Omental fat pad (tissue), 4 donors: ENCODE measurements around the gene ESD. TPM values are rescaled to one million over a fixed set of nuclear protein-coding genes. Genes with fewer than 3 reads are reported as not detected.
"Not testable (repeated sequence)": the region's sequence is repeated elsewhere in the genome, so short reads cannot be mapped to it uniquely, and the experiment has no call there.

Experiments
- ATAC-seq: fragments of 150-250 bp; one replicate; pipeline ENCODE4 v1.9.1; 2016; ENCODE audit warnings: mild to moderate bottlenecking, moderate library complexity; ENCODE audit not compliant: low FRiP score
- DNase-seq: peaks from one replicate; pipeline ENCODE4 v3.0.0-alpha.2; 2019; ENCODE audit warnings: low spot score
- CTCF ChIP-seq, 3 donors: fragments of 450-650 bp; IDR thresholded peaks; one replicate each; pipeline ENCODE4 v1.5.1; 2016 to 2017; ENCODE audit warnings: antibody characterized with exemption in 3 of 3, mild to moderate bottlenecking in 3 of 3, moderate library complexity in 2 of 3
- total RNA-seq, 4 donors: library from RNA; depleted of rRNA; stranded (reverse); fragments of >200 nt; gene quantifications; one replicate each; pipeline ENCODE4 v1.1.0, GENCODE V29; 2016

The ESD gene
- total RNA-seq, 4 donors from 2014 or later: 62.6 to 120 (median 102) TPM

DNA sequence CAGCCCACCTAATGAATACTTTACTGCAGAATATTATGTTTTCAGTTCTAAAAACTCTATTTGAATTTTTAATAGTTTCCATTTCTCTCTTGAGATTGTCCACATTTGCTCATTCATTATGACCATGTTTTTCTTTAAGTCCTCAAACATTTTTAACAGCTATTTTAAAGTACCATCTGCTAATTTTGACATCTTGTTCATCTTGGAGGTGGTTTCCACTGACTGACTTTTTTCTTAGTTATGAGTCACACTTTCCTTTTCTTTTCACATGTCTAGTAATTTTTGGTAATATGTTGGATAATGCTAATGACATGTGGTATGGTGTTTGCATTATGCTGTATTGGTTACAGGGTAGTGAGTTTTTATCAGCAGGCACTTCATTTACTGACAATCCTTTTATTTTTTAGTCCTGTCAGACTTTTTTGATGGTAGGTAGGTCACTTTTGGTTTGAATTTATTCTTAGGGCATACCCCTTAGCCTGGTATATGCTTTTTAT, 15.4 kb upstream of the ESD start:
- no peak for DNase-seq
- ATAC-seq: no peak
- TF ChIP-seq CTCF (IDR thresholded peaks at IDR 0.05): no peak

DNA sequence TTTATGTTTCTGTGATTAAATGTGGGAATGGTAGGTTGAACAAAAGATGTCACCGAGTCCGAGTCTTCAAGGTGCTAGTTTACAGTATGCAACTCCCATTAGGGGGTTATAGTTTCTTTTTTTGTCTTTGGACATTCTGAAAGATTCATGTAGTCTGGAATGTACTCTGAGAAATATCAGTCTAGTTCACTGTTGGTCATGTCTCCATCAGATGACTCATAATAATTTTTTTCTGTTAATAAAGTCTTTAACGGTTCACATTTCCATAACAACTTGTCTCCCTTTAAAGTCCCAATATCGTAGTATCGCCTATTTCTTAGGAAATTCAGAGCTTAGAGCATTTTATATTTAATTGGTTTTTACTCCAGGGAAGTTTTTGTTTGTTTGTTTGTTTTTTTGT, 13.5 kb upstream of the ESD start:
- no peak for TF ChIP-seq CTCF (IDR thresholded peaks at IDR 0.05)
- ATAC-seq: no peak
- no peak for DNase-seq

GRCh38 chr13:46804921-46805320, 8.0 kb upstream of the ESD start:
- ATAC-seq, DNase-seq: not testable (repeated sequence)

DNA sequence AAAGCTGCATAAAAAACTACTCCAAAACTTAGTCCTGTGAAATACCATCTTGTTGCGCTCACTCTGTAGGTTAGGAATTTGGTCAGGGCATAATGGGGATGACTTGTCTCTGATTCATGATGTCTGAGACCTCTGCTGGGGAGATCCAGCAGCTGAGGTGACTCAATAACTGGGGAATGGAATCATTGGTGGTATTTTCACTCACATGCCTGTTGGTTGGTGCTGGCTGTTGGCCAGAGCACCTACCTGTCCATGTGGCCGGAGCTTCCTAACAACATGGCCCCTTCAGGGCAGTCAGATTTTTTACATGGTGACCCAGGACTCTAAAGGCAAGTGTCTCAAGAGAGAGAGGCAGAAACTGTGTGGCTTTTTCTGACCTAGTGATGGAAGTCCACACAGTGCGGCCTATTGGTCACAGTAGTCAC, 7.4 kb upstream of the ESD start:
- no peak for TF ChIP-seq CTCF (IDR thresholded peaks at IDR 0.05)
- ATAC-seq: no peak
- DNase-seq: no peak

DNA sequence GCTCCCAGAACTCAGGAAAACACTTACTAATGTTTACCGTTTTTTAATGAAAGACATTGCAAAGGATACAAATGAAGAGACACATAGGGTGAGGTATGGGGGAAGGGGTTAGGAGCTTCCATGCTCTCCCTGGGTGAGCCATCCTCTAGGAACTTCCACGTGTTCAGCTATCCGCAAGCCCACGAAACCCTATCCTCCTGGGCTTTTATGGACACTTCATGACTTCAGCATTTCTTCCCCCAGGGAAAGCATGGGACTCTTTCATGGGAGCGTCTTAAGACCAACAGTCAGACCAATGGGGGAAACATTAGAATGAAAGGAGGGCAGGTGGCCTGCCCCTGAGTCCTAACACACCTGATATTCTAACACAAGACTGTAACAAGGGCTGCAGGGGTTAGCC, 6.6 kb upstream of the ESD start:
- TF ChIP-seq CTCF (IDR thresholded peaks at IDR 0.05): no peak
- DNase-seq: no peak
- no peak for ATAC-seq

DNA sequence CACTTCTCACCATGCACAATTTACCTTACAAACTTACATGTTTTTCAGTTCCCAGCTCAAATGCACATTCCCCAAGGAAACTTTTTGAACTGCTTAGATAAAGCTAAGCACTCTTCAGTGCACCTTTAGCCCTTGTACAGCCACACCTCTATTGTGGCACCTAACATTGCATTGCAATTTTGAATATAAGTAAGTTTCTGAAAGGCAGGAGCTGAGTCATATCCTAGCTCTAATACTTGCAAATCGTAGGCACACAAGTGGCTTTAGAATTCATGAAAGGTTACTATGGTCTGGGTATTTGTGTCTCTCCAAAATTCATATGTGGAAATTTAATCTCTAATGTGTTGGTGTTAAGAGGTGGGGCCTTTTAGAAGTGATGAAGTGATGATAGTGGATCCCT, 4.9 kb upstream of the ESD start:
- DNase-seq (no peak), ATAC-seq (no peak)
- no peak for TF ChIP-seq CTCF (IDR thresholded peaks at IDR 0.05)

GRCh38 chr13:46799139-46799538, 2.2 kb upstream of the ESD start:
- TF ChIP-seq CTCF (IDR thresholded peaks at IDR 0.05): no peak
- no peak for DNase-seq
- ATAC-seq: no peak
